Liver (tissue), 9 donors: ENCODE results near the gene KAZALD1. TPM values are rescaled to one million over a fixed set of nuclear protein-coding genes. Genes with fewer than 3 reads are reported as not detected.

Source experiments
- DNase-seq: peaks from one replicate; pipeline ENCODE4 v3.0.0-alpha.2; 2017; ENCODE audit warnings: low spot score
- H3K27ac ChIP-seq, 2 donors: one replicate each; pipeline ENCODE4 v1.7.0; 2013; ENCODE audit warnings: inconsistent platforms in 2 of 2, low read length in 2 of 2, control low read depth in 1 of 2, low read depth in 1 of 2, mild to moderate bottlenecking in 1 of 2
- H3K27me3 ChIP-seq, 4 donors: one replicate each; pipeline versions ENCODE4 v1.6.1 to v1.7.0; 2013; ENCODE audit warnings: low read length in 3 of 4, inconsistent platforms in 1 of 4, mild to moderate bottlenecking in 1 of 4, moderate library complexity in 1 of 4; ENCODE audit not compliant: control insufficient read depth in 4 of 4, insufficient read depth in 4 of 4
- H3K36me3 ChIP-seq, 4 donors: one replicate each; pipeline versions ENCODE4 v1.6.1 to v1.7.0; 2013; ENCODE audit warnings: low read length in 3 of 4, mild to moderate bottlenecking in 3 of 4, low read depth in 1 of 4, moderate library complexity in 1 of 4; ENCODE audit not compliant: control insufficient read depth in 4 of 4, insufficient read depth in 3 of 4
- H3K4me1 ChIP-seq, 4 donors: one replicate each; pipeline versions ENCODE4 v1.6.1 to v1.7.0; 2013; ENCODE audit warnings: low read length in 3 of 4, mild to moderate bottlenecking in 3 of 4, moderate library complexity in 1 of 4; ENCODE audit not compliant: control insufficient read depth in 4 of 4, insufficient read depth in 4 of 4
- H3K4me3 ChIP-seq, 3 donors: one replicate each; pipeline versions ENCODE4 v1.6.1 to v1.7.0; 2013; ENCODE audit warnings: low read length in 3 of 3, control low read depth in 1 of 3, low read depth in 1 of 3, mild to moderate bottlenecking in 1 of 3
- H3K9ac ChIP-seq, 2 donors: one replicate each; pipeline ENCODE4 v1.7.0; 2013; ENCODE audit warnings: low read length in 2 of 2, mild to moderate bottlenecking in 2 of 2, moderate library complexity in 2 of 2, control low read depth in 1 of 2, low read depth in 1 of 2
- H3K9me3 ChIP-seq, 4 donors: one replicate each; pipeline versions ENCODE4 v1.6.1 to v1.7.0; 2013; ENCODE audit warnings: low read length in 3 of 4; ENCODE audit not compliant: control insufficient read depth in 4 of 4
- ATF3 ChIP-seq: IDR thresholded peaks from 2 replicates; pipeline ENCODE4 v1.6.1; 2016; ENCODE audit warnings: antibody characterized with exemption
- CTCF ChIP-seq: fragments of 150-350 bp; IDR thresholded peaks from 2 replicates; pipeline ENCODE4 v1.5.1; 2017; ENCODE audit warnings: improper control_type of control experiment, low read depth, low read length; ENCODE audit not compliant: missing input control
- EGR1 ChIP-seq, 2 donors: IDR thresholded peaks; 2 replicates each; pipeline ENCODE4 v1.6.1; 2016 to 2018; ENCODE audit warnings: antibody characterized with exemption in 2 of 2, low read depth in 2 of 2
- FOXA1 ChIP-seq: IDR thresholded peaks from 2 replicates; pipeline ENCODE4 v1.6.1; 2016; ENCODE audit warnings: antibody characterized with exemption
- FOXA2 ChIP-seq: IDR thresholded peaks from 2 replicates; pipeline ENCODE4 v1.6.1; 2016; ENCODE audit warnings: antibody characterized with exemption
- GABPA ChIP-seq, 2 donors: IDR thresholded peaks in 1 of 2; conservative IDR thresholded peaks in 1 of 2; 2 replicates each; pipeline ENCODE4 v1.6.1; 2016; ENCODE audit warnings: antibody characterized with exemption in 2 of 2, mild to moderate bottlenecking in 1 of 2, moderate library complexity in 1 of 2
- HNF4A ChIP-seq, 2 donors: conservative IDR thresholded peaks; 2 replicates each; pipeline ENCODE4 v1.6.1; 2016; ENCODE audit warnings: antibody characterized with exemption in 2 of 2, mild to moderate bottlenecking in 2 of 2
- HNF4G ChIP-seq: IDR thresholded peaks from 2 replicates; pipeline ENCODE4 v1.6.1; 2016; ENCODE audit warnings: antibody characterized with exemption
- MAX ChIP-seq: IDR thresholded peaks from 2 replicates; pipeline ENCODE4 v1.6.1; 2016; ENCODE audit warnings: antibody characterized with exemption
- NR2F2 ChIP-seq: IDR thresholded peaks from 2 replicates; pipeline ENCODE4 v1.6.1; 2016; ENCODE audit warnings: antibody characterized with exemption
- REST ChIP-seq: IDR thresholded peaks from 2 replicates; pipeline ENCODE4 v1.6.1; 2016; ENCODE audit warnings: antibody characterized with exemption, mild to moderate bottlenecking
- SP1 ChIP-seq: IDR thresholded peaks from 2 replicates; pipeline ENCODE4 v1.6.1; 2018; ENCODE audit warnings: antibody characterized with exemption, mild to moderate bottlenecking
- TAF1 ChIP-seq: conservative IDR thresholded peaks from 2 replicates; pipeline ENCODE4 v1.6.1; 2016; ENCODE audit warnings: antibody characterized with exemption, mild to moderate bottlenecking
- ZBTB33 ChIP-seq: IDR thresholded peaks from 2 replicates; pipeline ENCODE4 v1.6.1; 2016; ENCODE audit warnings: antibody characterized with exemption
- WGBS: extraction: QIAGEN DNeasy Blood & Tissue Kit; methylation state at CpG from one replicate; pipeline ENCODE4 v1.1.7; 2013; 5-methylcytosine and 5-hydroxymethylcytosine counted together
- polyA plus RNA-seq, 2 donors: library from polyadenylated mRNA; stranded (reverse) in 1 of 2; unstranded in 1 of 2; fragments of 200-250 nt in 1 of 2; fragments of >200 nt in 1 of 2; fragmentation: Nextera tagmentation in 1 of 2; extraction: Ambion mirVana in 1 of 2; gene quantifications; one replicate each; pipeline versions ENCODE4 v1.2.1 to v1.2.3, GENCODE V29; 2013 to 2015
- total RNA-seq, 2 donors: library from RNA; depleted of rRNA; stranded (reverse); fragments of >200 nt; gene quantifications; one replicate each; pipeline ENCODE4 v1.2.3, GENCODE V29; 2014
- donor health status: healthy.
- donor health status: healthy.
- donor health status: healthy.
- donor health status: healthy.
- donor health status: healthy.

KAZALD1 gene
- total and polyA plus RNA-seq, 4 donors: 0.21 to 1.2 (median 0.71) TPM

GRCh38 chr10:101054351-101054750 lies 7.4 kb upstream of the KAZALD1 start:
- H3K36me3 ChIP-seq: no peaks in the 10 kb centered on the region
- WGBS: 86% methylated on average over 1 of the region's 1 CpG
- peaks cover 0 to 11% (median 3%) of the 10 kb centered on the region in 4 donors for H3K4me1 ChIP-seq
- DNase-seq: no peak
- H3K27me3 ChIP-seq: peaks cover 0 to 2% (median under 1%) of the 10 kb centered on the region in 4 donors
- H3K4me3 ChIP-seq: no peak overlapping the region
- H3K9me3 ChIP-seq: no peaks in the 10 kb centered on the region
- no peak overlapping the region for H3K27ac ChIP-seq
- H3K9ac ChIP-seq: no peak overlapping the region
- TF ChIP-seq FOXA1: no peak
- TF ChIP-seq NR2F2: no peak

GRCh38 chr10:101054876-101055275 lies 6.9 kb upstream of the KAZALD1 start:
- Histone ChIP-seq H3K4me3 (no peak overlapping the region), H3K4me1 (peaks cover 0 to 11% (median 4%) of the 10 kb centered on the region in 4 donors), H3K27ac (no peak overlapping the region), H3K27me3 (peaks cover 0 to 2% (median under 1%) of the 10 kb centered on the region in 4 donors), H3K36me3 (no peaks in the 10 kb centered on the region), H3K9ac (no peak overlapping the region), H3K9me3 (no peaks in the 10 kb centered on the region)
- 88% methylated on average over 5 of the region's 5 CpGs for WGBS
- TF ChIP-seq SP1 (no peak), EGR1 (IDR thresholded peaks at IDR 0.05; ENCODE audit: low read depth in 2 of 2) (no peak), REST (no peak), TAF1 (no peak), HNF4A (conservative IDR thresholded peaks at IDR 0.05) (no peak), GABPA (IDR thresholded peaks at IDR 0.05 in 1 of 2, conservative IDR thresholded peaks at IDR 0.05 in 1 of 2) (no peak), HNF4G (no peak), CTCF (no peak), FOXA2 (no peak), NR2F2 (no peak), ZBTB33 (no peak), ATF3 (no peak), FOXA1 (no peak), MAX (no peak)
- no peak for DNase-seq
